Breast epithelium (tissue), 3 donors: ENCODE data around the gene KRTAP4-6.

Experiments used
- CTCF ChIP-seq, 3 donors: fragments of 450-650 bp; IDR thresholded peaks; one replicate each; pipeline ENCODE4 v1.5.1; 2016 to 2017; ENCODE audit warnings: antibody characterized with exemption in 3 of 3, mild to moderate bottlenecking in 3 of 3, moderate library complexity in 3 of 3
- POLR2A ChIP-seq: fragments of 450-650 bp; IDR thresholded peaks from one replicate; pipeline ENCODE4 v1.6.1; 2016; ENCODE audit warnings: antibody characterized with exemption, mild to moderate bottlenecking, moderate library complexity
- POLR2AphosphoS5 ChIP-seq, 3 donors: sonication (generic); formaldehyde crosslinking; IDR thresholded peaks; one replicate each; pipeline ENCODE4 v1.6.1; 2017; ENCODE audit warnings: antibody characterized with exemption in 3 of 3

GRCh38 chr17:41098042-41098441 lies 42.3 kb downstream of the KRTAP4-6 start, which contains the start of gene KRTAP4-8:
- TF ChIP-seq CTCF (IDR thresholded peaks at IDR 0.05) = no peak
- no peak for TF ChIP-seq POLR2AphosphoS5 (IDR thresholded peaks at IDR 0.05)
- no peak for TF ChIP-seq POLR2A
